Stimulated activated CD4-positive, alpha-beta T cell treated with anti-CD3 and anti-CD28 coated beads, Interleukin-15, amount 100 ng/mL, for 48 hours (primary cell): ENCODE results near the gene CCDC85C.

ENCODE experiments used
- DNase-seq, 2 donors: peaks; one replicate each; pipeline ENCODE4 v3.0.0-alpha.2; 2020; ENCODE audit warnings: low read depth in 2 of 2

The CCDC85C gene

GRCh38 chr14:99573000-99573330 lies 31.0 kb downstream of the CCDC85C start:
- DNase-seq = no peak

GRCh38 chr14:99572173-99572999 lies 31.6 kb downstream of the CCDC85C start:
- DNase-seq = no peak

GRCh38 chr14:99571303-99571986 lies 32.6 kb downstream of the CCDC85C start:
- DNase-seq = no peak

GRCh38 chr14:99570544-99571302 lies 33.3 kb downstream of the CCDC85C start:
- DNase-seq = no peak

GRCh38 chr14:99569725-99570543 lies 34.1 kb downstream of the CCDC85C start:
- DNase-seq = no peak

- no peak for DNase-seq
Observed at GRCh38 chr14:99568567-99569560, 35.1 kb downstream of the CCDC85C start.

GRCh38 chr14:99566390-99567354 lies 37.3 kb downstream of the CCDC85C start:
- DNase-seq = no peak

GRCh38 chr14:99566009-99566389 lies 38.0 kb downstream of the CCDC85C start:
- DNase-seq = no peak

GRCh38 chr14:99565383-99565782 lies 38.6 kb downstream of the CCDC85C start:
- no peak for DNase-seq

GRCh38 chr14:99564926-99565259 lies 39.1 kb downstream of the CCDC85C start:
- no peak for DNase-seq

- no peak for DNase-seq
Observed at GRCh38 chr14:99564256-99564925, 39.6 kb downstream of the CCDC85C start.

GRCh38 chr14:99563749-99564129 lies 40.3 kb downstream of the CCDC85C start:
- no peak for DNase-seq

- DNase-seq = no peak
Observed at GRCh38 chr14:99562856-99563748, 40.9 kb downstream of the CCDC85C start.

- DNase-seq = no peak
Observed at GRCh38 chr14:99561864-99562263, 42.1 kb downstream of the CCDC85C start.

GRCh38 chr14:99560922-99561683 lies 42.9 kb downstream of the CCDC85C start:
- no peak for DNase-seq

GRCh38 chr14:99560403-99560802 lies 43.6 kb downstream of the CCDC85C start:
- no peak for DNase-seq
